A549 (cell line): Measurements from ENCODE around the gene LRRC17. TPM values are rescaled to one million over a fixed set of nuclear protein-coding genes. Genes with fewer than 3 reads are reported as not detected.
A peak's percentile ranks its signal among the peaks of the same experiment; 100 is the strongest.

Experiments used
- ATAC-seq, 2 experiments: fragments of 200-7000 bp in 1 of 2; fragments of >200 bp in 1 of 2; cut with Nextera tagmentation in 1 of 2; cut with Tn5 transposase in 1 of 2; 3 replicates each; pipeline versions ENCODE4 v1.8.0 to v1.9.1; 2018 to 2020; ENCODE audit warnings: mild to moderate bottlenecking in 1 of 2, moderate library complexity in 1 of 2
- CTCF ChIA-PET: fragments of 300-600 bp; sonication (Branson Sonifier 250); formaldehyde crosslinking; extraction: SDS; loops from one replicate; lab custom pipeline; 2021; ENCODE audit warnings: antibody characterized with exemption, inconsistent platforms; lab: Yijun Ruan, JAX
- POLR2A ChIA-PET: fragments of 350-600 bp; formaldehyde crosslinking; extraction: SDS; loops from one replicate; lab custom pipeline; 2021; ENCODE audit warnings: antibody characterized with exemption, inconsistent platforms; lab: Yijun Ruan, JAX
- DNase-seq, 2 experiments: peaks; one replicate each; pipeline versions ENCODE4 v3.0.0 to v3.0.0-alpha.2; 2011 to 2016; ENCODE audit warnings: low read depth in 1 of 2, low spot score in 1 of 2
- FAIRE-seq: peaks from 2 replicates; lab custom pipeline; 2011; peaks lifted over from hg19 to GRCh38; lab: Jason Lieb, UNC
- H3K27ac ChIP-seq, 2 experiments: fragments of >200 bp; sonication (Bioruptor Twin); formaldehyde crosslinking; 3 replicates each; pipeline ENCODE4 v1.5.1; 2016 to 2017
- H3K4me1 ChIP-seq: fragments of >200 bp; sonication (Bioruptor Twin); formaldehyde crosslinking; 3 replicates; pipeline ENCODE4 v1.6.1; 2016
- H3K4me2 ChIP-seq: fragments of >200 bp; sonication (Bioruptor Twin); formaldehyde crosslinking; 3 replicates; pipeline ENCODE4 v1.6.1; 2016
- H3K4me3 ChIP-seq: fragments of >200 bp; sonication (Bioruptor Twin); formaldehyde crosslinking; 3 replicates; pipeline ENCODE4 v1.5.1; 2016
- H3K9me3 ChIP-seq: fragments of >200 bp; sonication (Bioruptor Twin); formaldehyde crosslinking; 3 replicates; pipeline ENCODE4 v1.6.1; 2016
- BHLHE40 ChIP-seq: IDR thresholded peaks from 2 replicates; pipeline ENCODE4 v1.6.1; 2012; ENCODE audit warnings: low read depth, low read length, inconsistent platforms
- CEBPB ChIP-seq, 2 experiments: fragments of >200 bp in 1 of 2; sonication (Bioruptor Twin) in 1 of 2; formaldehyde crosslinking in 1 of 2; IDR thresholded peaks; 2 replicates each; pipeline ENCODE4 v1.6.1; 2012 to 2016
- EHF ChIP-seq: fragments of 250-450 bp; sonication (Bioruptor Pico); IDR thresholded peaks from 2 replicates; pipeline ENCODE4 v1.5.0; 2020; ENCODE audit warnings: mild to moderate bottlenecking
- EHMT2 ChIP-seq: fragments of 200-600 bp; sonication (generic); IDR thresholded peaks from 2 replicates; pipeline ENCODE4 v1.6.1; 2016; ENCODE audit warnings: antibody characterized with exemption, low read depth, mild to moderate bottlenecking, moderate library complexity
- EP300 ChIP-seq, 2 experiments: fragments of >200 bp; sonication (Bioruptor Twin); formaldehyde crosslinking; IDR thresholded peaks; 2 replicates in 1 of 2; 3 replicates in 1 of 2; pipeline ENCODE4 v1.6.1; 2016 to 2017
- FOSL2 ChIP-seq, 2 experiments: fragments of 450-650 bp in 1 of 2; fragments of >200 bp in 1 of 2; sonication (Bioruptor Twin) in 1 of 2; formaldehyde crosslinking; IDR thresholded peaks; 2 replicates each; pipeline versions ENCODE4 v1.5.0 to v1.6.1; 2016 to 2020; ENCODE audit warnings: mild to moderate bottlenecking in 1 of 2, moderate library complexity in 1 of 2
- GATA3 ChIP-seq: IDR thresholded peaks from 2 replicates; pipeline ENCODE4 v1.6.1; 2012; ENCODE audit warnings: borderline replicate concordance
- HEYL ChIP-seq: fragments of 250-450 bp; sonication (Bioruptor Pico); IDR thresholded peaks from 2 replicates; pipeline ENCODE4 v1.8.0; 2021; ENCODE audit warnings: mild to moderate bottlenecking, moderate library complexity
- JUNB ChIP-seq: fragments of >200 bp; sonication (Bioruptor Twin); formaldehyde crosslinking; IDR thresholded peaks from 2 replicates; pipeline ENCODE4 v1.6.1; 2016
- MAFK ChIP-seq: fragments of 450-650 bp; IDR thresholded peaks from 2 replicates; pipeline ENCODE4 v1.6.1; 2014; ENCODE audit not compliant: partially characterized antibody
- MAZ ChIP-seq: fragments of 150-350 bp; IDR thresholded peaks from 2 replicates; pipeline ENCODE4 v1.6.1; 2014; ENCODE audit warnings: antibody characterized with exemption, low read depth, low read length, borderline replicate concordance
- NPAS2 ChIP-seq: fragments of 250-450 bp; sonication (Bioruptor Pico); IDR thresholded peaks from 2 replicates; pipeline ENCODE4 v1.8.0; 2022; ENCODE audit warnings: mild to moderate bottlenecking, moderate library complexity, borderline replicate concordance
- POLR2A ChIP-seq: IDR thresholded peaks from 2 replicates; pipeline ENCODE4 v1.6.1; 2012; ENCODE audit warnings: mild to moderate bottlenecking, low read length
- RCOR1 ChIP-seq: fragments of 150-350 bp; IDR thresholded peaks from 2 replicates; pipeline ENCODE4 v1.6.1; 2014; ENCODE audit warnings: antibody characterized with exemption, low read length, low read depth
- RFX5 ChIP-seq: fragments of 450-650 bp; IDR thresholded peaks from 2 replicates; pipeline ENCODE4 v1.7.1; 2014; ENCODE audit warnings: antibody characterized with exemption, mild to moderate bottlenecking, moderate library complexity
- RNF2 ChIP-seq: fragments of 200-600 bp; sonication (generic); IDR thresholded peaks from 2 replicates; pipeline ENCODE4 v1.6.1; 2016; ENCODE audit warnings: low read depth, mild to moderate bottlenecking, antibody characterized with exemption, moderate library complexity, borderline replicate concordance
- SMC3 ChIP-seq: fragments of >200 bp; sonication (Bioruptor Twin); formaldehyde crosslinking; IDR thresholded peaks from 3 replicates; pipeline ENCODE4 v1.6.1; 2018; ENCODE audit warnings: inconsistent platforms
- ZC3H11A ChIP-seq: fragments of 450-650 bp; IDR thresholded peaks from 2 replicates; pipeline ENCODE4 v1.6.1; 2014; ENCODE audit warnings: antibody characterized with exemption, mild to moderate bottlenecking
- ZFP36 ChIP-seq: fragments of 450-650 bp; IDR thresholded peaks from 2 replicates; pipeline ENCODE4 v1.6.1; 2014; ENCODE audit warnings: borderline replicate concordance; ENCODE audit not compliant: partially characterized antibody
- WGBS: methylation state at CpG from one replicate; pipeline ENCODE4 v1.1.6; 2017; ENCODE audit errors: missing lambda C conversion rate; 5-methylcytosine and 5-hydroxymethylcytosine counted together
- polyA plus RNA-seq, 4 experiments: library from polyadenylated mRNA; depleted of rRNA in 3 of 4; stranded (reverse); fragments of >200 nt; fragmentation: RNase III in 1 of 4; extraction: RNeasy Plus Mini Kit Qiagen cat#74134 plus additional on column Dnase treatment in 1 of 4; gene quantifications; 2 replicates in 3 of 4; 3 replicates in 1 of 4; pipeline ENCODE4 v1.2.3, GENCODE V29; 2011 to 2017

The LRRC17 gene
- polyA plus RNA-seq, 2 of the 4 experiments (the other 2 are of a cell fraction): 0.05 to 0.36 TPM

DNA sequence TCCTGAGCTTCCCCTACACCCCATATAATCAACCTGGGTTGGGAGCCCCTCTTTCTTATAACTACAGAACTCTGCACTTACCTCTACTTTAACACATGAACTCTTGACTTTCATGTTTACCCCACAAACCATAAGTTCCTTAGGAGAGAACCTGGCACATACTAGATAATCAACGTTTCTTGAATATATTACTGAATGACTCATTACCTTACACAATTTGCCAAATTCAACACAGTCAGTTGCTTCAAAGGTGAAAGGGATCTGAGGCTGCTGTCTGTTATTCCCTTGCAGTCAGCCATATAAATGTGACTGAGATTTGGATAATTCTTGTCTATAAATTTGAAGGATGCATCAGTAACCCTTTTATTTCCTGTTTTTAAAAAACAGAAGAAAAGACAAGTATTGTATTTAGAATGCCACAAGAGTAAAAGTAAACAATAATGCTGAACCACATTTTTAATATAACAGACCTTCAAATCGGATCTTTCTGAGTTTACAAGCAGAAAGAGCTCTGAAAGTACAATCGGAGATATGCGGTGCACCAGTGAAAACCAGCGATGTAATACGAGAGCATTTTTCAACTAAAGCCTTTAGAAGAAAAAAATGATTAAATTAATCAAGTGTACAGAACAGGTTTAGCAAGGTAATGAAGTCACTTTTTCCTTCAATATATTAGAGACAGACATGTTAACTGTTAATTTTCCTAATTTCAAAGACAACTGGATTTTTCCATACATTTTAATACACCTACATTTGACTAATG, 29.5 kb upstream of the LRRC17 start:
- Histone ChIP-seq H3K4me1 (peaks cover 27% of the 10 kb centered on the region), H3K4me2 (peak overlapping the region; percentile 56), H3K27ac (peak overlapping the region in 1 of 2 experiments; percentile 45; a peak in 3 of 6 replicates), H3K4me3 (no peak overlapping the region)
- CTCF ChIA-PET: interaction anchor here (1.3 to 1.6 kb wide), 2 partner anchors 10 to 12 kb away, joined by 3 to 4 read pairs; no protein-coding TSS in a partner anchor
- POLR2A ChIA-PET: no interaction called here
- peak in 1 of 2 experiments; percentile 66; a peak in 2 of 6 replicates for ATAC-seq
- WGBS: 65% methylated on average over 6 of the region's 6 CpGs
- TF ChIP-seq FOSL2 (IDR thresholded peaks at IDR 0.05) (no peak), FOSL2 (CRISPR knock-in tag; IDR thresholded peaks at IDR 0.05) (peak; percentile 58), EHF (CRISPR knock-in tag) (no peak), JUNB (0 out of 2 replicates have a peak, but pooled peaks have one; percentile 16)
- TF ChIP-seq, all 56 proteins: peak for 2
- no peak for DNase-seq
- no peaks in the 10 kb centered on the region for H3K9me3 ChIP-seq
- FAIRE-seq: peak; percentile 72

DNA sequence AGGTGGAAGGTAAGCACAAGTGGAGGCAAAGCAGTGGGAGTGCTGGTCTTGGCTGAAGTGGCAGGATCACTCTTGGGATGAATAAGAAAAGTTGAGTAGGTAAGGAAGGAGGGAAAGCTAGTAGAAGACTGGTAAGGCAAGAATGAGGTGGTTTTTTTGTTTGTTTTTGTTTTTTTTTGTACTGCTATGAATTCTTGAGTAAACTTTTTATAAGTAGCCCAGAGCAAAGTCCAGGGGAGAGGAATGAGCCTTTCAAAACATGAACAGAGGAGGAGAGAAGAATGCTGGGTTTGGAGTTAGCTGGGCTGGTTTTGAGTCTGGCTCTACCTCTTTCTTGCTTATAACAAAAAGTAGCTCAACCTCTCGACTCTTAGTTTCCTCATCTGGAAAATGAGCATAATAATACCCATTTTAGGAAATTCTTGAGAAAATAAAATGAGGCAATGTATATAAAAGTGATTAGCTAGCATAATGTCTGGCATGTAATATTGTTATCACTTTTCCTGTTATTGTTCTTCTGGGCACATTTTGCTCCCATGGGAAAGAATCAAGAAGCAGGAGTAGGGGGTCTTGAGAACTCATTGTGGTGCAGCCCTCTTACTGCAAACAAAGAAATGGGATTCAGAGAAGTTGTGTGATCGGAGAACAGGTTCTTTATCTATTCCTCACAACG, 24.1 kb upstream of the LRRC17 start:
- no peak for FAIRE-seq
- H3K4me2 ChIP-seq: peak overlapping the region; percentile 60
- WGBS: 58% methylated on average over 3 of the region's 3 CpGs
- ATAC-seq: peak in 1 of 2 experiments; percentile 51; a peak in 3 of 6 replicates
- H3K4me1 ChIP-seq: peaks cover 49% of the 10 kb centered on the region
- no peak overlapping the region for H3K4me3 ChIP-seq
- no peaks in the 10 kb centered on the region for H3K9me3 ChIP-seq
- POLR2A ChIA-PET: no interaction called here
- CTCF ChIA-PET: interaction anchor here (1.0 to 1.3 kb wide), 2 partner anchors 9 to 11 kb away, joined by 3 to 4 read pairs; no protein-coding TSS in a partner anchor
- peak in 1 of 2 experiments; percentile 36 for DNase-seq
- TF ChIP-seq ZC3H11A (no peak), MAFK (peak; percentile 27)
- H3K27ac ChIP-seq: peak overlapping the region; percentile 24 to 32; a peak in 3 of 6 replicates

DNA sequence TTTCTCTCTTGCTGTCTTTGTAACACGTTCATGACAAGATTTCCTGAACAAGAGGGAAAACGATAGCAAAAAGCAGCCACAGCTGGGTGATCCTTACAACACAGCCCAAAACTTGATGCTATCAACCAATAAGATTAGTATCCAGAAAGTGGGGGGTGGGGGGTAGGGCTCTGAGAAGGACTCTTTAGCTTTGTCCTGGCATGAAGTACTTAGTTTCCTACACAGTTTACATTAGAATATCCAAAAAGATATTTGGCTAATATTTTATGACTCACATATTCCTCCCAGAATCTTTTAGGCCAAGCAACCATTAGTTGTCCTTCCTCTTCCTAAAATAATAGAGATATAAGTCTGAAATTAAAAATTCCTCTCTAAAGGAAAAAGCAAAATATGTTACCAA, 22.9 kb upstream of the LRRC17 start:
- 83% methylated on average over 2 of the region's 2 CpGs for WGBS
- POLR2A ChIA-PET: no interaction called here
- ATAC-seq (no peak), DNase-seq (no peak), FAIRE-seq (no peak)
- Histone ChIP-seq H3K4me3 (no peak overlapping the region), H3K27ac (no peak overlapping the region; a peak in 1 of 6 replicates), H3K4me2 (peak overlapping the region; percentile 5; the same call in 2 of the 3 replicates), H3K4me1 (peaks cover 46% of the 10 kb centered on the region), H3K9me3 (no peaks in the 10 kb centered on the region)
- TF ChIP-seq NPAS2 (CRISPR knock-in tag) (no peak), RFX5 (no peak), RCOR1 (no peak), JUNB (no peak), ZFP36 (no peak), EHMT2 (no peak), BHLHE40 (no peak), GATA3 (no peak), EP300 (IDR thresholded peaks at IDR 0.05) (no peak), SMC3 (no peak), RNF2 (no peak), CEBPB (IDR thresholded peaks at IDR 0.05) (no peak), POLR2A (no peak), HEYL (CRISPR knock-in tag) (no peak)
- CTCF ChIA-PET: interaction anchor here (1.3 kb wide), 1 partner anchor 10 kb away, joined by 4 read pairs; no protein-coding TSS in a partner anchor

DNA sequence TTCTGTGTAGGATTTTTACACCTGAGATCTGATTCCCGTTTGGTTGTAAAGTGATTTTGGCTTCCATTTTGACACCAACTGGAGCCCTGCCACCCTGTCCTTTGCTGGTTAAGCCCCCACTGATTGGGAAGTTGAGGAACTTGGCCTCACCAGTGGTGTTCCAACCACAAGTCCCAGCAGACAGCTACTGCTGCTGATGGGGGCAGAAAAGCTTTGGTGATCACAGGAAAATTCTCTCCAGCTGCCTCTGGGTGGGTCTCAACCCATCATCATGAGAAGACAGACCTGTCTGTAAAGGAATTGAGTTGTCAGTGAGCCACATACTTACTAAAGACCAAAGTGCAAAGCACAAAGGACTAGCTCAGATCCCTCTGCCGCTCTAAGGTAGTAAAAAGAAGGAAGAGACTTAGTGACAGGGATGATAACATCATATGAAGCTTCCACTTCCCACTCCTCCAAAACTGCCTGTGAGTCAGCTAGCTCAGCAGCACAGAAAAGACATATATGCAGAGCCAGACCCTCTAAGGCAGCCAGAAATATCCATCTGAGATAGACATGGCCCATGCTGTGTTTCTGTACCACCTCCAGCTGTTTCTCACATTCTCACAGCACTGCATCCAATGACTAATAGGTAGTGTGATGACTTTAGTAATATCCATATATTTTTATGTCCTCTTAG, 22.4 kb upstream of the LRRC17 start:
- TF ChIP-seq MAZ (no peak), EHF (CRISPR knock-in tag) (no peak), ZFP36 (no peak), CEBPB (IDR thresholded peaks at IDR 0.05) (no peak), BHLHE40 (no peak)
- ATAC-seq: peak; percentile 42 to 53; a peak in 4 of 6 replicates
- Histone ChIP-seq H3K4me1 (peaks cover 46% of the 10 kb centered on the region), H3K27ac (peak overlapping the region in 1 of 2 experiments; percentile 65; a peak in 2 of 6 replicates), H3K4me3 (no peak overlapping the region), H3K9me3 (no peaks in the 10 kb centered on the region), H3K4me2 (peak overlapping the region; percentile 5; the same call in 1 of the 3 replicates)
- WGBS: 79% methylated on average over 2 of the region's 2 CpGs
- ChIA-PET POLR2A (no interaction called here), CTCF (no interaction called here)
- no peak for DNase-seq
- FAIRE-seq: no peak
